KMS-11 (cell line): Measurements from ENCODE around the gene MYRIP.

ENCODE experiments used
- H2AFZ ChIP-seq: fragments of 200-600 bp; sonication (generic); 2 replicates; pipeline ENCODE4 v1.6.1; 2016; ENCODE audit warnings: antibody characterized with exemption, mixed run types, low read depth
- H3K27ac ChIP-seq: fragments of 200-600 bp; sonication (generic); 2 replicates; pipeline ENCODE4 v1.6.1; 2016; ENCODE audit warnings: mild to moderate bottlenecking, mixed run types
- H3K27me3 ChIP-seq: fragments of 200-600 bp; sonication (generic); 2 replicates; pipeline ENCODE4 v1.6.1; 2017; ENCODE audit warnings: mild to moderate bottlenecking, low read depth, mixed run types, moderate library complexity; ENCODE audit not compliant: insufficient read depth
- H3K36me3 ChIP-seq: fragments of 200-600 bp; sonication (generic); 2 replicates; pipeline ENCODE4 v1.6.1; 2017; ENCODE audit warnings: mild to moderate bottlenecking, mixed run types; ENCODE audit not compliant: insufficient read depth
- H3K4me1 ChIP-seq: fragments of 200-600 bp; sonication (generic); 2 replicates; pipeline ENCODE4 v1.6.1; 2016; ENCODE audit warnings: mild to moderate bottlenecking, low read depth, mixed run types; ENCODE audit not compliant: poor library complexity, severe bottlenecking
- H3K4me2 ChIP-seq: fragments of 200-600 bp; sonication (generic); 2 replicates; pipeline ENCODE4 v1.7.0; 2016; ENCODE audit warnings: mild to moderate bottlenecking, mixed run types
- H3K4me3 ChIP-seq: fragments of 200-600 bp; sonication (generic); IDR thresholded peaks from 2 replicates; pipeline ENCODE4 v1.6.1; 2017; ENCODE audit warnings: low read depth, low read length, mixed read lengths; ENCODE audit not compliant: insufficient read depth
- H3K79me2 ChIP-seq: fragments of 200-600 bp; sonication (generic); 2 replicates; pipeline ENCODE4 v1.6.1; 2016; ENCODE audit warnings: low read depth, mixed run types; ENCODE audit not compliant: insufficient read depth
- H3K9ac ChIP-seq: fragments of 200-600 bp; sonication (generic); 2 replicates; pipeline ENCODE4 v1.6.1; 2016; ENCODE audit warnings: mild to moderate bottlenecking, mixed run types
- H4K20me1 ChIP-seq: fragments of 200-600 bp; sonication (generic); 2 replicates; pipeline ENCODE4 v1.6.1; 2016; ENCODE audit warnings: mild to moderate bottlenecking, mixed run types; ENCODE audit not compliant: insufficient read depth
- CTCF ChIP-seq: fragments of 200-600 bp; sonication (generic); conservative IDR thresholded peaks from 2 replicates; pipeline ENCODE4 v1.6.1; 2017; ENCODE audit warnings: low read depth, mild to moderate bottlenecking, antibody characterized with exemption, low read length, moderate library complexity, mixed read lengths

MYRIP gene

GRCh38 chr3:39780352-39780751 lies 29.1 kb upstream of the MYRIP start:
- Histone ChIP-seq H3K4me3 (no peak overlapping the region), H3K4me2 (no peak overlapping the region), H3K4me1 (no peaks in the 10 kb centered on the region), H3K9ac (no peak overlapping the region), H3K27ac (no peak overlapping the region), H4K20me1 (no peaks in the 10 kb centered on the region), H3K36me3 (no peaks in the 10 kb centered on the region), H2AFZ (no peak overlapping the region), H3K27me3 (no peaks in the 10 kb centered on the region), H3K79me2 (no peaks in the 10 kb centered on the region)
- no peak for TF ChIP-seq CTCF

GRCh38 chr3:39781025-39781424 lies 28.4 kb upstream of the MYRIP start:
- Histone ChIP-seq H3K9ac (no peak overlapping the region), H3K4me3 (no peak overlapping the region), H4K20me1 (no peaks in the 10 kb centered on the region), H2AFZ (no peak overlapping the region), H3K27me3 (no peaks in the 10 kb centered on the region), H3K79me2 (no peaks in the 10 kb centered on the region), H3K27ac (no peak overlapping the region), H3K36me3 (no peaks in the 10 kb centered on the region), H3K4me2 (no peak overlapping the region), H3K4me1 (no peaks in the 10 kb centered on the region)
- no peak for TF ChIP-seq CTCF

GRCh38 chr3:39781632-39782031 lies 27.8 kb upstream of the MYRIP start:
- no peak overlapping the region for H3K4me2 ChIP-seq
- no peak overlapping the region for H3K9ac ChIP-seq

GRCh38 chr3:39783680-39784079 lies 25.7 kb upstream of the MYRIP start:
- Histone ChIP-seq H3K4me3 (no peak overlapping the region), H3K4me1 (no peaks in the 10 kb centered on the region), H3K79me2 (no peaks in the 10 kb centered on the region), H3K27ac (no peak overlapping the region), H4K20me1 (no peaks in the 10 kb centered on the region), H3K4me2 (no peak overlapping the region), H2AFZ (no peak overlapping the region), H3K36me3 (no peaks in the 10 kb centered on the region), H3K27me3 (no peaks in the 10 kb centered on the region), H3K9ac (no peak overlapping the region)
- TF ChIP-seq CTCF = no peak

More at GRCh38 chr3:39781632-39782031, 27.8 kb upstream of the MYRIP start:
- no peaks in the 10 kb centered on the region for H4K20me1 ChIP-seq
- no peak overlapping the region for H3K4me3 ChIP-seq
- no peak for TF ChIP-seq CTCF
- H3K4me1 ChIP-seq = no peaks in the 10 kb centered on the region
- no peak overlapping the region for H3K27ac ChIP-seq
- no peak overlapping the region for H2AFZ ChIP-seq
- H3K79me2 ChIP-seq = no peaks in the 10 kb centered on the region
- no peaks in the 10 kb centered on the region for H3K27me3 ChIP-seq
- H3K36me3 ChIP-seq = no peaks in the 10 kb centered on the region
